GM12864 (cell line): Measurements from ENCODE around the gene PDE8B.

ENCODE experiments used
- DNase-seq: peaks from one replicate; pipeline ENCODE4 v3.0.0-alpha.2; 2011; ENCODE audit warnings: low read depth
- H3K4me3 ChIP-seq: 2 replicates; pipeline ENCODE4 v1.5.1; 2011; ENCODE audit warnings: mild to moderate bottlenecking, low read depth, low read length, control low read depth
- CTCF ChIP-seq: IDR thresholded peaks from 2 replicates; pipeline ENCODE4 v1.5.1; 2011; ENCODE audit warnings: low read depth, mild to moderate bottlenecking, moderate library complexity, low read length, control low read depth, inconsistent platforms; ENCODE audit errors: missing control alignments

PDE8B gene

GRCh38 chr5:77424921-77425320 lies 214.4 kb downstream of the PDE8B start:
- H3K4me3 ChIP-seq, result no peak overlapping the region
- no peak for DNase-seq
- TF ChIP-seq CTCF, result no peak

DNA sequence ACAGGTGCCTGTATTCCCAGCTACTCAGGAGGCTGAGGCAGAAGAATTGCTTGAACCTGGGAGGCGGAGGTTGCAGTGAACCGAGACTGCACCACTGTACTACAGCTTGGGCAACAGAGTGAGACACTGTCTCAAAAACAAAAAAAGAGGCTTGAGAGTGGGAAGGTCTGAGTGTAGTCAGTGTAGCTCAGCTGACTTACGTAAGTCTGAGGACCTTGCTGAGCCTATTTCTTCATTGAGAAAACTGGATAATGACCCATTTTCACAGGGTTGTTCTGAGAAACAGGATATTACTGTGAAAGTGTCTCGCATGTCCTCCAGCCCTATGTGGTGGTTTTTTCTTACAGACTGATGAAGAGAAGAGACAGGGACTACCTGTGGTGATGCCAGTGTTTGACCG lies 214.9 kb downstream of the PDE8B start:
- no peak overlapping the region for H3K4me3 ChIP-seq
- DNase-seq, result no peak
- no peak for TF ChIP-seq CTCF

DNA sequence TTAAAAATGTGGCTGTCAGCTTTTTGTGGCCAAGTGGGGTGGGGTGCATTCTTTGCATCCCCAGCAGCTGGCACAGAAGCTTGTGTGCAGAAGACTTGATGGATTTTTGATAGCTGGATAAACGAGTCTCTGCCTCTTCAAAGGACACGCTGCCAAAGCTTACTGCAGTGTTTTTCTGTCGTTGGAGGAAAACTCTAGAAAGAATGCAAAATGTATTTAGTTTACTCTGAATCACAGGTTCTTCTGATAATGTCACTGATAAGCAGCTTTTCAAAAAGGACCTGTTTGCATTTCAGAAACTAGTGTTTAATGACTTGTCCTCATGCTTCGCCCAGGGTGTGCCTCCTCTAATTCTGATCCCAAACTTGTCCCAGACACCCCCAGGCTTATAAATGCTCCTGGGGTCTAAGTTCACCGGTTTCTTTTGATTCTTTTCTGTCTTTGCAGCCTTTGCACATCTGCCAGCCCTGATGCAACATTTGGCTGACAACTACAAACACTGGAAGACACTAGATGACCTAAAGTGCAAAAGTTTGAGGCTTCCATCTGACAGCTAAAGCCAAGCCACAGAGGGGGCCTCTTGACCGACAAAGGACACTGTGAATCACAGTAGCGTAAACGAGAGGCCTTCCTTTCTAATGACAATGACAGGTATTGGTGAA lies 215.6 kb downstream of the PDE8B start:
- no peak overlapping the region for H3K4me3 ChIP-seq
- DNase-seq, result no peak
- no peak for TF ChIP-seq CTCF

GRCh38 chr5:77426670-77427069 lies 216.2 kb downstream of the PDE8B start:
- no peak overlapping the region for H3K4me3 ChIP-seq
- TF ChIP-seq CTCF, result no peak
- DNase-seq, result no peak

DNA sequence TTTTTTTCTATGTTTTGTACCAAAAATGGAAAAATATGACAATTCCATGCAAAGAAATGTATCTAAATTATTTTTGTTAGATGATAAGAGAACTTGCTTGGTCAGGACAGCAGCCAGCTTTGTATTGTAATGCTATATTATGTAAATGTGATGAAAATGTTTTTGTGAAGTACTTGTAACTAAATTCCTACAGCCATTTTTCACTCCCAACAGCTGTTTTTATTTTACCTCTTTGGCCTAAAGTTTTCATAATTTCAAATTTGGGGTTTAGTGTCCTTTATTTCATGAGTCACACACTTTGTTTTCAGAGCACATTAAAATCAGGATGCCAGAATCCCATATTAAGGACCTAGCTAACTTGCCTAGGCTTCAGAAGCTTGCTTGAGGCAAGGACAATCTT lies 217.5 kb downstream of the PDE8B start:
- H3K4me3 ChIP-seq, result no peak overlapping the region
- TF ChIP-seq CTCF, result no peak
- DNase-seq, result no peak

- no peak for TF ChIP-seq CTCF
- DNase-seq, result no peak
- no peak overlapping the region for H3K4me3 ChIP-seq
Measured at GRCh38 chr5:77428526-77428925, 218.0 kb downstream of the PDE8B start.

- no peak for DNase-seq
- no peak for TF ChIP-seq CTCF
- H3K4me3 ChIP-seq, result no peak overlapping the region
Measured at GRCh38 chr5:77430726-77431125, 220.2 kb downstream of the PDE8B start.
